K562 (cell line): ENCODE measurements around the gene MXD3. TPM values are rescaled to one million over a fixed set of nuclear protein-coding genes. Genes with fewer than 3 reads are reported as not detected.

Source experiments
- ATAC-seq: fragments of 200-7000 bp; cut with Tn5 transposase; 3 replicates; pipeline ENCODE4 v1.9.1; 2020; ENCODE audit warnings: moderate library complexity
- BruUV-seq: library from RNA; stranded (reverse); fragments of 400-500 nt; replicated peaks from 2 replicates; lab custom pipeline; 2021; lab: Mats Ljungman, UMichigan
- CTCF ChIA-PET: fragments of 300-600 bp; formaldehyde crosslinking; extraction: SDS; loops from one replicate; lab custom pipeline; 2021; ENCODE audit warnings: low intra/inter-chr PET ratio; lab: Yijun Ruan, JAX
- POLR2A ChIA-PET: fragments of 300-600, 350-650 bp; sonication (Branson Sonifier 250); formaldehyde crosslinking; extraction: SDS; loops from one replicate; lab custom pipeline; 2021; ENCODE audit warnings: antibody characterized with exemption, inconsistent platforms; lab: Yijun Ruan, JAX
- DNase-seq, 4 experiments: peaks; one replicate each; pipeline versions ENCODE4 v3.0.0 to v3.0.0-alpha.2; 2011 to 2018; ENCODE audit warnings: low spot score in 3 of 4, mixed read lengths in 3 of 4; ENCODE audit errors: extremely low read depth in 1 of 4
- FAIRE-seq: peaks from 2 replicates; lab custom pipeline; 2011; peaks lifted over from hg19 to GRCh38; lab: Jason Lieb, UNC
- H2AFZ ChIP-seq: 2 replicates; pipeline ENCODE4 v1.6.0; 2011; ENCODE audit warnings: low read depth, low read length, control low read depth, inconsistent platforms
- H3K27ac ChIP-seq: fragments of 200-600 bp; 3 replicates; pipeline ENCODE4 v1.8.0; 2011; ENCODE audit warnings: low read depth, mild to moderate bottlenecking, control low read depth, inconsistent platforms, low read length, moderate library complexity, mixed read lengths; ENCODE audit errors: extremely low read depth
- H3K27me3 ChIP-seq, 2 experiments: fragments of 300-600 bp in 1 of 2; 2 replicates in 1 of 2; 3 replicates in 1 of 2; pipeline versions ENCODE4 v1.6.0 to v1.8.0; 2011; ENCODE audit warnings: inconsistent platforms in 2 of 2, low read length in 2 of 2, mild to moderate bottlenecking in 1 of 2, mixed read lengths in 1 of 2, moderate library complexity in 1 of 2; ENCODE audit not compliant: control insufficient read depth in 2 of 2, insufficient read depth in 2 of 2
- H3K36me3 ChIP-seq: fragments of 300-600 bp; 3 replicates; pipeline ENCODE4 v1.8.0; 2011; ENCODE audit warnings: mild to moderate bottlenecking, low read length, inconsistent platforms; ENCODE audit not compliant: control insufficient read depth, insufficient read depth
- H3K4me1 ChIP-seq, 2 experiments: fragments of 200-600 bp in 1 of 2; replicated peaks in 1 of 2; 2 replicates in 1 of 2; 3 replicates in 1 of 2; pipeline versions ENCODE4 v1.5.1 to v1.8.0; 2011; ENCODE audit warnings: inconsistent platforms in 2 of 2, low read length in 2 of 2, mild to moderate bottlenecking in 1 of 2, mixed read lengths in 1 of 2, moderate library complexity in 1 of 2; ENCODE audit not compliant: control insufficient read depth in 2 of 2, insufficient read depth in 2 of 2
- H3K4me2 ChIP-seq: 2 replicates; pipeline ENCODE4 v1.6.1; 2011; ENCODE audit warnings: low read length, control low read depth, inconsistent platforms, mixed read lengths; ENCODE audit not compliant: insufficient read depth
- H3K4me3 ChIP-seq: fragments of 200-600 bp; sonication (generic), shearing (Covaris generic); 2 replicates; pipeline ENCODE4 v1.5.1; 2016; ENCODE audit warnings: control low read depth, inconsistent platforms
- H3K79me2 ChIP-seq: fragments of 200-600 bp; 3 replicates; pipeline ENCODE4 v1.8.0; 2011; ENCODE audit warnings: low read length, inconsistent platforms; ENCODE audit not compliant: control insufficient read depth, insufficient read depth
- H3K9ac ChIP-seq, 2 experiments: 2 replicates each; pipeline versions ENCODE4 v1.6.0 to v1.6.1; 2011; ENCODE audit warnings: low read depth in 2 of 2, low read length in 2 of 2, control low read depth in 1 of 2, inconsistent platforms in 1 of 2, mild to moderate bottlenecking in 1 of 2, mixed read lengths in 1 of 2; ENCODE audit not compliant: insufficient read depth in 1 of 2
- H3K9me1 ChIP-seq: one replicate; pipeline ENCODE4 v1.6.0; 2011; ENCODE audit warnings: inconsistent platforms, mild to moderate bottlenecking, low read length, moderate library complexity; ENCODE audit not compliant: control insufficient read depth, insufficient read depth
- H3K9me3 ChIP-seq: replicated peaks from 2 replicates; pipeline ENCODE4 v1.5.1; 2011; ENCODE audit warnings: low read depth, low read length, inconsistent platforms; ENCODE audit not compliant: control insufficient read depth, insufficient read depth
- H4K20me1 ChIP-seq: replicated peaks from 2 replicates; pipeline ENCODE4 v1.6.1; 2011; ENCODE audit warnings: low read length, inconsistent platforms, mixed read lengths; ENCODE audit not compliant: control insufficient read depth, insufficient read depth
- ASH1L ChIP-seq: fragments of 450-650 bp; IDR thresholded peaks from 2 replicates; pipeline ENCODE4 v1.6.1; 2018; ENCODE audit warnings: borderline replicate concordance, mild to moderate bottlenecking, low read depth; ENCODE audit not compliant: partially characterized antibody
- CBX1 ChIP-seq: sonication (generic); IDR thresholded peaks from 2 replicates; pipeline ENCODE4 v1.6.1; 2016; ENCODE audit warnings: antibody characterized with exemption, low read depth, mild to moderate bottlenecking
- EHMT2 ChIP-seq: fragments of 450-650 bp; IDR thresholded peaks from 2 replicates; pipeline ENCODE4 v1.6.1; 2018; ENCODE audit warnings: antibody characterized with exemption
- FOS ChIP-seq: IDR thresholded peaks from 3 replicates; pipeline ENCODE4 v1.6.1; 2011; ENCODE audit not compliant: insufficient read length; ENCODE audit errors: extremely low read depth
- FOXJ3 ChIP-seq: sonication (generic); formaldehyde crosslinking; IDR thresholded peaks from 2 replicates; pipeline ENCODE4 v1.4.0; 2020; ENCODE audit warnings: mild to moderate bottlenecking, missing genetic modification reagents
- MXI1 ChIP-seq: IDR thresholded peaks from 2 replicates; pipeline ENCODE4 v1.6.1; 2011; ENCODE audit warnings: low read depth, mild to moderate bottlenecking, improper control_type of control experiment, low read length
- MYNN ChIP-seq, 2 experiments: sonication (generic); formaldehyde crosslinking in 1 of 2; IDR thresholded peaks; 2 replicates each; pipeline versions ENCODE4 v1.5.0 to v1.6.1; 2016 to 2020; ENCODE audit warnings: antibody characterized with exemption in 1 of 2, missing genetic modification reagents in 1 of 2
- POLR2A ChIP-seq: fragments of 450-650 bp; conservative IDR thresholded peaks from 2 replicates; pipeline ENCODE4 v1.6.1; 2016
- PRMT5 ChIP-seq: sonication (generic); formaldehyde crosslinking; IDR thresholded peaks from 2 replicates; pipeline ENCODE4 v1.5.0; 2020; ENCODE audit warnings: missing genetic modification reagents
- RBFOX2 ChIP-seq: fragments of 200-400 bp; formaldehyde crosslinking; IDR thresholded peaks from 2 replicates; pipeline ENCODE4 v1.6.1; 2017; ENCODE audit warnings: low read depth, mild to moderate bottlenecking, low read length, moderate library complexity
- RBM17 ChIP-seq: fragments of 200-400 bp; formaldehyde crosslinking; IDR thresholded peaks from 2 replicates; pipeline ENCODE4 v1.6.1; 2017; ENCODE audit warnings: low read depth, mild to moderate bottlenecking, low read length, borderline replicate concordance
- RBM22 ChIP-seq: fragments of 200-400 bp; formaldehyde crosslinking; IDR thresholded peaks from 2 replicates; pipeline ENCODE4 v1.6.1; 2018; ENCODE audit warnings: low read length, low read depth; ENCODE audit not compliant: poor library complexity, severe bottlenecking
- SIRT6 ChIP-seq: IDR thresholded peaks from one replicate; pipeline ENCODE4 v1.6.1; 2012; ENCODE audit warnings: low read depth, mild to moderate bottlenecking, control low read depth, inconsistent platforms, low read length, moderate library complexity
- STAT5B ChIP-seq: fragments of 250-450 bp; sonication (Bioruptor Pico); IDR thresholded peaks from 2 replicates; pipeline ENCODE4 v1.8.0; 2021; ENCODE audit warnings: mild to moderate bottlenecking, inconsistent platforms
- TAF15 ChIP-seq: fragments of 200-400 bp; formaldehyde crosslinking; IDR thresholded peaks from 2 replicates; pipeline ENCODE4 v1.6.1; 2017; ENCODE audit warnings: mild to moderate bottlenecking, low read depth, low read length, moderate library complexity
- TEAD1 ChIP-seq, 2 experiments: fragments of 450-650 bp in 1 of 2; sonication (generic) in 1 of 2; formaldehyde crosslinking; IDR thresholded peaks; 2 replicates each; pipeline versions ENCODE4 v1.4.0 to v1.8.0; 2020 to 2022; ENCODE audit warnings: mild to moderate bottlenecking in 2 of 2, missing genetic modification reagents in 1 of 2
- ZNF644 ChIP-seq: fragments of 200-800 bp; sonication (Bioruptor generic); IDR thresholded peaks from 2 replicates; pipeline ENCODE4 v1.6.1; 2016; ENCODE audit warnings: low read depth, missing genetic modification characterization, missing compliant biosample characterization
- WGBS: fragments of 100-300 bp; shearing (Covaris generic); methylation state at CpG from one replicate; pipeline ENCODE4 v1.1.6; 2016; ENCODE audit warnings: low coverage, mixed read lengths; ENCODE audit not compliant: insufficient coverage; ENCODE audit errors: missing lambda C conversion rate; 5-methylcytosine and 5-hydroxymethylcytosine counted together
- in situ Hi-C: fragments of 300-500 bp; cut with MboI; formaldehyde crosslinking; loops from 4 replicates; pipeline ENCODE4 v1.15.0; 2018; ENCODE audit warnings: inconsistent platforms, mixed read lengths
- intact Hi-C: fragments of 100-400 bp; cut with micrococcal nuclease; formaldehyde crosslinking; loops from 2 replicates; pipeline ENCODE4 v1.14.2; 2022
- polyA plus RNA-seq, 8 experiments: library from polyadenylated mRNA; depleted of rRNA in 4 of 8; stranded (reverse) in 5 of 8; unstranded in 3 of 8; fragments of >200 nt; fragmentation: Nextera tagmentation in 2 of 8; fragmentation: Illumina TruSeq in 1 of 8; extraction: Ambion mirVana in 2 of 8; extraction: Trizol in 1 of 8; gene quantifications; 2 replicates each; pipeline versions ENCODE4 v1.2.1 to v1.2.3, GENCODE V29; 2011 to 2014; ENCODE audit warnings: inconsistent platforms in 1 of 8, missing spikeins in 1 of 8
- total RNA-seq, 7 experiments: library from RNA; depleted of rRNA in 6 of 7; stranded (reverse); fragments of >200 nt in 6 of 7; fragmentation: Illumina TruSeq in 2 of 7; extraction: Trizol in 2 of 7; gene quantifications; 2 replicates each; pipeline versions ENCODE4 v1.2.1 to v1.2.3, GENCODE V29; 2011 to 2021; ENCODE audit warnings: low replicate concordance in 1 of 7
- TF ChIP-seq, protein P1 (sequence below): fragments of 450-650 bp; IDR thresholded peaks from 2 replicates; pipeline ENCODE4 v1.6.1; 2017; ENCODE audit warnings: antibody characterized with exemption
- TF ChIP-seq, protein P2 (sequence below): sonication (generic); formaldehyde crosslinking; IDR thresholded peaks from 2 replicates; pipeline ENCODE4 v1.8.1; 2023; ENCODE audit warnings: mild to moderate bottlenecking, missing genetic modification reagents

The MXD3 gene
- total and polyA plus RNA-seq, 9 of the 15 experiments (the other 6 are each of a cell fraction or from before 2014, with no cell fraction given), result 0.28 to 24.8 (median 4.5) TPM

DNA sequence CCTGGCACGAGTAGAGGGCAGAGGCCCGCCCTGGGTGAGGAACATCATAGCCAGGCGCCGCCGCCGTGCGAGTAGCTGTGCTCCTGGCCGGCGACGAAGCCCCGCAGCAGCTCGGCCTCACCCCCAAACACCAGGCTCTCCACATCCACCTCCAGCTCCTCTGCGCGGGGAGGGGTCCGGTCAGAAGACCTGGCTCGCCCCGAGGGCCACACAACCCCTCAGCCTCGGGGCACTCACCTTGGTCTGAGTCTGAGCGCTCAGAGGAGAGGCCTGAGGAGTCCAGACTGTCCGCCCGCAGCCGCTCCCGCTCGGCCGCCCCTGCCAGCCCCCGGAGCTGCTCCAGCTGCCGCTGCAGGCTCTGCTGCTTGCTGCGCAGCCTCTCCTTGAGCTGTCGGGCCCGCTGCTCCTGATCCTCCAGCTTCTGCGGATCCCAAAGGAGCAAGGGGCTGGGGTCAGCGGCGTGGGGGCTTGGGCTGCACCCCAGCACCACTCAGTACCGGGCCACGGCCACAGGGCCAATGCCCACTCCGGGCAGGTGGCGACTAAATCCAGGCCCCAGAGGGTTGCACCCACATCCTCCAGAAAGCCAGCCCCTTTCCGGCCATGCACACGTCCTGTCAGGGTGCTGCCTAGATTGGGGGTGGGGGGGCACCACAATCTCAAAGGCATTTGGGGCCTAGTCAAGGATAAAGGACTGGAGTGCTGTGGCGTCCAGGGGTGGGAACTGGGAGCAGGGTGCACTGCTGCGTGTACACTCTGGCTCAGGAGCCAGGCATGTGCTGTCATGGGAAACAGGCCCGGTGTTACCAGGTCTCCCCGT is 3.9 kb downstream of the MXD3 start:
- H3K27ac ChIP-seq, result no peak overlapping the region
- H3K4me2 ChIP-seq, result no peak overlapping the region
- 90% methylated on average over 33 of the region's 43 CpGs for WGBS
- peak; percentile 61 for TF ChIP-seq RBFOX2
- TF ChIP-seq ZNF644, result no peak
- TF ChIP-seq RBM22, result peak; percentile 87
- no peak for TF ChIP-seq STAT5B (CRISPR knock-in tag)
- no peak for TF ChIP-seq MXI1
- no peak for TF ChIP-seq FOS
- TF ChIP-seq TEAD1 (CRISPR knock-in tag; IDR thresholded peaks at IDR 0.05), result no peak
- no peak for TF ChIP-seq RBM17
- TF ChIP-seq PRMT5 (CRISPR knock-in tag), result no peak
- peak; percentile 22 for TF ChIP-seq SIRT6
- TF ChIP-seq MYNN (IDR thresholded peaks at IDR 0.05), result peak; percentile 4; the same call in 1 of the 2 replicates
- no peak for TF ChIP-seq MYNN (CRISPR knock-in tag; IDR thresholded peaks at IDR 0.05)
- TF ChIP-seq CBX1, result 0 out of 2 replicates have a peak, but pooled peaks have one; percentile 7
- no peak for TF ChIP-seq TAF15
- no peak for TF ChIP-seq FOXJ3 (CRISPR knock-in tag)
- no peak for TF ChIP-seq EHMT2
- TF ChIP-seq, protein P1, sequence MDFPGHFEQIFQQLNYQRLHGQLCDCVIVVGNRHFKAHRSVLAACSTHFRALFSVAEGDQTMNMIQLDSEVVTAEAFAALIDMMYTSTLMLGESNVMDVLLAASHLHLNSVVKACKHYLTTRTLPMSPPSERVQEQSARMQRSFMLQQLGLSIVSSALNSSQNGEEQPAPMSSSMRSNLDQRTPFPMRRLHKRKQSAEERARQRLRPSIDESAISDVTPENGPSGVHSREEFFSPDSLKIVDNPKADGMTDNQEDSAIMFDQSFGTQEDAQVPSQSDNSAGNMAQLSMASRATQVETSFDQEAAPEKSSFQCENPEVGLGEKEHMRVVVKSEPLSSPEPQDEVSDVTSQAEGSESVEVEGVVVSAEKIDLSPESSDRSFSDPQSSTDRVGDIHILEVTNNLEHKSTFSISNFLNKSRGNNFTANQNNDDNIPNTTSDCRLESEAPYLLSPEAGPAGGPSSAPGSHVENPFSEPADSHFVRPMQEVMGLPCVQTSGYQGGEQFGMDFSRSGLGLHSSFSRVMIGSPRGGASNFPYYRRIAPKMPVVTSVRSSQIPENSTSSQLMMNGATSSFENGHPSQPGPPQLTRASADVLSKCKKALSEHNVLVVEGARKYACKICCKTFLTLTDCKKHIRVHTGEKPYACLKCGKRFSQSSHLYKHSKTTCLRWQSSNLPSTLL, result no peak
- TF ChIP-seq ASH1L, result no peak
- TF ChIP-seq POLR2A, result peak; percentile 62
- TF ChIP-seq, protein P2, sequence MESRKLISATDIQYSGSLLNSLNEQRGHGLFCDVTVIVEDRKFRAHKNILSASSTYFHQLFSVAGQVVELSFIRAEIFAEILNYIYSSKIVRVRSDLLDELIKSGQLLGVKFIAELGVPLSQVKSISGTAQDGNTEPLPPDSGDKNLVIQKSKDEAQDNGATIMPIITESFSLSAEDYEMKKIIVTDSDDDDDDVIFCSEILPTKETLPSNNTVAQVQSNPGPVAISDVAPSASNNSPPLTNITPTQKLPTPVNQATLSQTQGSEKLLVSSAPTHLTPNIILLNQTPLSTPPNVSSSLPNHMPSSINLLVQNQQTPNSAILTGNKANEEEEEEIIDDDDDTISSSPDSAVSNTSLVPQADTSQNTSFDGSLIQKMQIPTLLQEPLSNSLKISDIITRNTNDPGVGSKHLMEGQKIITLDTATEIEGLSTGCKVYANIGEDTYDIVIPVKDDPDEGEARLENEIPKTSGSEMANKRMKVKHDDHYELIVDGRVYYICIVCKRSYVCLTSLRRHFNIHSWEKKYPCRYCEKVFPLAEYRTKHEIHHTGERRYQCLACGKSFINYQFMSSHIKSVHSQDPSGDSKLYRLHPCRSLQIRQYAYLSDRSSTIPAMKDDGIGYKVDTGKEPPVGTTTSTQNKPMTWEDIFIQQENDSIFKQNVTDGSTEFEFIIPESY (CRISPR knock-in tag), result 0 out of 2 replicates have a peak, but pooled peaks have one; percentile 33

More for the DNA sequence above, 3.9 kb downstream of the MXD3 start:
- Histone ChIP-seq H3K4me3 (no peak overlapping the region), H3K9me1 (no peaks in the 10 kb centered on the region), H3K9ac (peak overlapping the region in 1 of 2 experiments; percentile 40; a peak in 2 of 4 replicates), H3K27me3 (no peaks in the 10 kb centered on the region), H3K79me2 (peaks cover 47% of the 10 kb centered on the region), H2AFZ (no peak overlapping the region), H3K9me3 (no peaks in the 10 kb centered on the region), H4K20me1 (no peaks in the 10 kb centered on the region; the same call in 1 of the 2 replicates), H3K4me1 (peaks cover 23 to 65% of the 10 kb centered on the region in 2 experiments), H3K36me3 (peaks cover 34% of the 10 kb centered on the region)
- CTCF ChIA-PET, result no interaction called here
- no TSS peak for BruUV-seq
- ATAC-seq (no peak), DNase-seq (no peak), FAIRE-seq (no peak)
- in situ Hi-C loops, result no loop called here
- intact Hi-C loops, result no loop called here
- POLR2A ChIA-PET, result interaction anchor here (0.6 to 1.8 kb wide), 4 partner anchors 11 to 178 kb away, joined by 3 to 6 read pairs (median 3); no protein-coding TSS in a partner anchor
